SK-N-SH (cell line): ENCODE measurements around the gene ZBTB37. TPM values are rescaled to one million over a fixed set of nuclear protein-coding genes. Genes with fewer than 3 reads are reported as not detected.

Experiments used
- CTCF ChIA-PET: fragments of 300-600, 350-600 bp; formaldehyde crosslinking; extraction: SDS; loops from one replicate; lab custom pipeline; 2021; lab: Yijun Ruan, JAX
- POLR2A ChIA-PET: fragments of 350-600 bp; sonication (Branson Sonifier 250); formaldehyde crosslinking; extraction: SDS; loops from one replicate; lab custom pipeline; 2020; ENCODE audit warnings: antibody characterized with exemption, inconsistent platforms; lab: Yijun Ruan, JAX
- DNase-seq: peaks from one replicate; pipeline ENCODE4 v3.0.0; 2012
- H2AFZ ChIP-seq: fragments of 200-600 bp; sonication (generic); 2 replicates; pipeline ENCODE4 v1.8.1; 2016; ENCODE audit warnings: antibody characterized with exemption, mild to moderate bottlenecking, low read depth
- H3F3A ChIP-seq: fragments of 200-600 bp; sonication (generic); replicated peaks from 2 replicates; pipeline ENCODE3; 2016; ENCODE audit warnings: antibody characterized with exemption, mild to moderate bottlenecking; ENCODE audit not compliant: insufficient read depth
- H3K27ac ChIP-seq, 2 experiments: fragments of 200-500 bp in 1 of 2; fragments of 200-600 bp in 1 of 2; sonication (Bioruptor generic) in 1 of 2; sonication (generic), shearing (Covaris generic) in 1 of 2; 2 replicates each; pipeline versions ENCODE4 v1.5.1 to v1.6.1; 2014 to 2016; ENCODE audit warnings: low read depth in 2 of 2, inconsistent platforms in 1 of 2, low read length in 1 of 2, mild to moderate bottlenecking in 1 of 2, mixed read lengths in 1 of 2
- H3K27me3 ChIP-seq: fragments of 200-600 bp; sonication (generic), shearing (Covaris generic); 2 replicates; pipeline ENCODE4 v1.6.1; 2016; ENCODE audit warnings: mixed run types; ENCODE audit not compliant: insufficient read depth
- H3K36me3 ChIP-seq, 2 experiments: fragments of 200-500 bp in 1 of 2; fragments of 200-600 bp in 1 of 2; sonication (Bioruptor generic) in 1 of 2; sonication (generic) in 1 of 2; replicated peaks in 1 of 2; 2 replicates each; pipeline versions ENCODE3 to v1.5.1; 2014 to 2016; ENCODE audit warnings: low read length in 1 of 2, mild to moderate bottlenecking in 1 of 2; ENCODE audit not compliant: insufficient read depth in 2 of 2, control insufficient read depth in 1 of 2
- H3K4me1 ChIP-seq, 2 experiments: fragments of 200-500 bp in 1 of 2; fragments of 200-600 bp in 1 of 2; sonication (Bioruptor generic) in 1 of 2; sonication (generic), shearing (Covaris generic) in 1 of 2; 2 replicates each; pipeline versions ENCODE4 v1.5.1 to v1.6.1; 2014 to 2016; ENCODE audit warnings: low read depth in 1 of 2, low read length in 1 of 2, mixed run types in 1 of 2; ENCODE audit not compliant: insufficient read depth in 2 of 2, control insufficient read depth in 1 of 2
- H3K4me2 ChIP-seq: fragments of 200-600 bp; sonication (generic), shearing (Covaris generic); 2 replicates; pipeline ENCODE4 v1.6.1; 2017; ENCODE audit warnings: mixed run types
- H3K4me3 ChIP-seq, 2 experiments: fragments of 200-500 bp in 1 of 2; fragments of 200-600 bp in 1 of 2; sonication (Bioruptor generic) in 1 of 2; sonication (generic), shearing (Covaris generic) in 1 of 2; 2 replicates each; pipeline versions ENCODE4 v1.5.1 to v1.8.1; 2014 to 2016; ENCODE audit warnings: low read depth in 2 of 2, inconsistent platforms in 1 of 2, low read length in 1 of 2, mild to moderate bottlenecking in 1 of 2, mixed read lengths in 1 of 2, moderate library complexity in 1 of 2
- H3K79me2 ChIP-seq: fragments of 200-600 bp; sonication (generic); 2 replicates; pipeline ENCODE4 v1.8.1; 2017; ENCODE audit warnings: mild to moderate bottlenecking; ENCODE audit not compliant: insufficient read depth
- H3K9ac ChIP-seq: fragments of 200-600 bp; sonication (generic); 2 replicates; pipeline ENCODE4 v1.6.1; 2017; ENCODE audit warnings: mixed run types
- H3K9me2 ChIP-seq: fragments of 200-600 bp; sonication (generic); 2 replicates; pipeline ENCODE4 v1.6.1; 2017; ENCODE audit warnings: mixed run types
- H3K9me3 ChIP-seq: fragments of 200-600 bp; sonication (generic); 2 replicates; pipeline ENCODE4 v1.6.1; 2017; ENCODE audit warnings: mixed run types, mild to moderate bottlenecking, moderate library complexity
- H4K20me1 ChIP-seq: fragments of 200-600 bp; sonication (generic); 2 replicates; pipeline ENCODE4 v1.6.1; 2017; ENCODE audit warnings: mild to moderate bottlenecking, mixed run types; ENCODE audit not compliant: insufficient read depth
- FOXM1 ChIP-seq: IDR thresholded peaks from 2 replicates; pipeline ENCODE4 v1.4.0; 2012; ENCODE audit warnings: low read depth, mild to moderate bottlenecking
- MXI1 ChIP-seq: IDR thresholded peaks from 2 replicates; pipeline ENCODE4 v1.6.1; 2012; ENCODE audit warnings: mild to moderate bottlenecking, low read depth, low read length, improper control_type of control experiment
- NFIC ChIP-seq: IDR thresholded peaks from 2 replicates; pipeline ENCODE4 v1.4.0; 2012; ENCODE audit warnings: borderline replicate concordance
- NRF1 ChIP-seq: IDR thresholded peaks from 2 replicates; pipeline ENCODE4 v1.6.1; 2012; ENCODE audit warnings: low read depth, mild to moderate bottlenecking, low read length
- POLR2AphosphoS5 ChIP-seq: IDR thresholded peaks from 2 replicates; pipeline ENCODE4 v1.6.1; 2012; ENCODE audit warnings: low read depth, low read length
- REST ChIP-seq: IDR thresholded peaks from 2 replicates; pipeline ENCODE4 v1.6.1; 2012; ENCODE audit warnings: mild to moderate bottlenecking, low read depth, low read length, moderate library complexity
- USF1 ChIP-seq: IDR thresholded peaks from 2 replicates; pipeline ENCODE4 v1.4.0; 2012; ENCODE audit warnings: low read depth, borderline replicate concordance
- USF2 ChIP-seq: fragments of 150-350 bp; IDR thresholded peaks from 2 replicates; pipeline ENCODE4 v1.6.1; 2017; ENCODE audit warnings: antibody characterized with exemption, low read length, low read depth, borderline replicate concordance
- WGBS: methylation state at CpG from one replicate; pipeline ENCODE4 v1.1.6; 2017; ENCODE audit warnings: low lambda C conversion rate; 5-methylcytosine and 5-hydroxymethylcytosine counted together
- polyA plus RNA-seq, 3 experiments: library from polyadenylated mRNA; depleted of rRNA; stranded (reverse); fragments of >200 nt; gene quantifications; 2 replicates each; pipeline ENCODE4 v1.2.3, GENCODE V29; 2012
- TF ChIP-seq, protein P1 (sequence below): IDR thresholded peaks from 2 replicates; pipeline ENCODE4 v1.4.0; 2012; ENCODE audit warnings: low read depth
- TF ChIP-seq, protein P2 (sequence below): IDR thresholded peaks from 2 replicates; pipeline ENCODE4 v1.4.0; 2012; ENCODE audit warnings: low read depth, borderline replicate concordance

Gene ZBTB37
- polyA plus RNA-seq, 1 of the 3 experiments (the other 2 are of a cell fraction), result 0.89 TPM

DNA sequence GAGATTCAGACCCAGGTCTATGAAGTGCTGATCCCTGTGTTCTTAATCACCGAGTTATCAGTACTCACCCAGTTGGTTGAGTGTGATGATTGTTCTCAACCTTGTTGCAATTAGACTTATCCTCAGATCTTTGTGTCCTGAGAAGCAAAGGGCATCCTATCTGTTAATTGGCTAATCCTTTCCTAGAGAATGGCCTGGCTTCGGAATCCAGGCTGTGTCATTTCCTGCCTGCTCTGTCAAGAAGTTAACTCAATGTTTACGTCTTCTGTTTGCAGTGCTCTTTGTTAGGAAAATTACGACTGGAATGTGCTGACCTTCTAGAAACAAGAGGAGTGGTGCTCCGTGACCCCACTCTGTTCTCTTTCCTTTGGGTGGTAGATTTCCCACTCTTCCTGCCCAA is 15.1 kb upstream of the ZBTB37 start:
- H3K4me1 ChIP-seq, result peaks cover 4% of the 10 kb centered on the region in 2 experiments; a peak in 2 of 4 replicates
- H3K4me3 ChIP-seq, result no peak overlapping the region
- H3K36me3 ChIP-seq, result peaks cover 37 to 47% of the 10 kb centered on the region in 2 experiments
- no peak for DNase-seq
- no peaks in the 10 kb centered on the region for H3K9me2 ChIP-seq
- H3K27ac ChIP-seq, result peak overlapping the region in 1 of 2 experiments; percentile 27; a peak in 3 of 4 replicates
- POLR2A ChIA-PET, result no interaction called here
- H3K9me3 ChIP-seq, result no peaks in the 10 kb centered on the region
- CTCF ChIA-PET, result interaction anchor here (0.6 to 1.7 kb wide), 4 partner anchors 10 to 433 kb away, joined by 3 to 4 read pairs (median 4); no protein-coding TSS in a partner anchor
- TF ChIP-seq FOXM1 (no peak), MXI1 (no peak), NFIC (no peak), NRF1 (no peak), USF2 (no peak), POLR2AphosphoS5 (no peak), USF1 (no peak), REST (no peak)
- TF ChIP-seq, protein P1, sequence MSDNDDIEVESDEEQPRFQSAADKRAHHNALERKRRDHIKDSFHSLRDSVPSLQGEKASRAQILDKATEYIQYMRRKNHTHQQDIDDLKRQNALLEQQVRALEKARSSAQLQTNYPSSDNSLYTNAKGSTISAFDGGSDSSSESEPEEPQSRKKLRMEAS, result no peak
- H4K20me1 ChIP-seq, result no peaks in the 10 kb centered on the region
- 62% methylated on average over 5 of the region's 5 CpGs for WGBS
- H3K79me2 ChIP-seq, result no peaks in the 10 kb centered on the region
- no peaks in the 10 kb centered on the region for H3K27me3 ChIP-seq
- H3K9ac ChIP-seq, result no peak overlapping the region
- H3K4me2 ChIP-seq, result no peak overlapping the region
- H3F3A ChIP-seq, result peaks cover 24% of the 10 kb centered on the region
- no peak overlapping the region for H2AFZ ChIP-seq

- Histone ChIP-seq H3K9me3 (no peaks in the 10 kb centered on the region), H3K4me2 (no peak overlapping the region), H3K27ac (peak overlapping the region in 1 of 2 experiments; percentile 16; a peak in 1 of 4 replicates), H4K20me1 (no peaks in the 10 kb centered on the region), H3K79me2 (no peaks in the 10 kb centered on the region), H3K4me3 (no peak overlapping the region), H3K36me3 (peaks cover 35 to 56% of the 10 kb centered on the region in 2 experiments), H2AFZ (no peak overlapping the region), H3K27me3 (no peaks in the 10 kb centered on the region), H3K9ac (no peak overlapping the region), H3K4me1 (peaks cover 4% of the 10 kb centered on the region in 2 experiments; a peak in 2 of 4 replicates), H3K9me2 (no peaks in the 10 kb centered on the region), H3F3A (peaks cover 35% of the 10 kb centered on the region)
- WGBS, result 86% methylated on average over 1 of the region's 1 CpG
- no peak for DNase-seq
- TF ChIP-seq, protein P2, sequence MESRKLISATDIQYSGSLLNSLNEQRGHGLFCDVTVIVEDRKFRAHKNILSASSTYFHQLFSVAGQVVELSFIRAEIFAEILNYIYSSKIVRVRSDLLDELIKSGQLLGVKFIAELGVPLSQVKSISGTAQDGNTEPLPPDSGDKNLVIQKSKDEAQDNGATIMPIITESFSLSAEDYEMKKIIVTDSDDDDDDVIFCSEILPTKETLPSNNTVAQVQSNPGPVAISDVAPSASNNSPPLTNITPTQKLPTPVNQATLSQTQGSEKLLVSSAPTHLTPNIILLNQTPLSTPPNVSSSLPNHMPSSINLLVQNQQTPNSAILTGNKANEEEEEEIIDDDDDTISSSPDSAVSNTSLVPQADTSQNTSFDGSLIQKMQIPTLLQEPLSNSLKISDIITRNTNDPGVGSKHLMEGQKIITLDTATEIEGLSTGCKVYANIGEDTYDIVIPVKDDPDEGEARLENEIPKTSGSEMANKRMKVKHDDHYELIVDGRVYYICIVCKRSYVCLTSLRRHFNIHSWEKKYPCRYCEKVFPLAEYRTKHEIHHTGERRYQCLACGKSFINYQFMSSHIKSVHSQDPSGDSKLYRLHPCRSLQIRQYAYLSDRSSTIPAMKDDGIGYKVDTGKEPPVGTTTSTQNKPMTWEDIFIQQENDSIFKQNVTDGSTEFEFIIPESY, result no peak
- no peak for TF ChIP-seq FOXM1
- TF ChIP-seq POLR2AphosphoS5, result 0 out of 2 replicates have a peak, but pooled peaks have one; percentile 19
- POLR2A ChIA-PET, result interaction anchor here (0.7 kb wide), 1 partner anchor 1131 kb away, joined by 3 read pairs; no protein-coding TSS in a partner anchor
- CTCF ChIA-PET, result no interaction called here
These were observed 12.2 kb upstream of the ZBTB37 start for GRCh38 chr1:173856014-173856413.
